Endodermal cell (in vitro differentiated cells): ENCODE data around the gene PROP1. TPM values are rescaled to one million over a fixed set of nuclear protein-coding genes. Genes with fewer than 3 reads are reported as not detected.
"Not testable (repeated sequence)": the region's sequence is repeated elsewhere in the genome, so short reads cannot be mapped to it uniquely, and the experiment has no call there.

Experiments used
- DNase-seq: peaks from one replicate; pipeline ENCODE4 v3.0.0-alpha.2; 2017
- H3K27ac ChIP-seq: 2 replicates; pipeline ENCODE4 v1.5.1; 2013; ENCODE audit warnings: mild to moderate bottlenecking, low read depth, low read length, moderate library complexity
- H3K27me3 ChIP-seq: 2 replicates; pipeline ENCODE4 v1.6.1; 2013; ENCODE audit warnings: mild to moderate bottlenecking, low read length, moderate library complexity; ENCODE audit not compliant: insufficient read depth, control insufficient read depth, poor library complexity, severe bottlenecking
- H3K36me3 ChIP-seq: 2 replicates; pipeline ENCODE4 v1.7.0; 2013; ENCODE audit warnings: mild to moderate bottlenecking, low read length, moderate library complexity; ENCODE audit not compliant: control insufficient read depth, insufficient read depth
- H3K4me1 ChIP-seq: one replicate; pipeline ENCODE4 v1.7.0; 2013; ENCODE audit warnings: low read length; ENCODE audit not compliant: control insufficient read depth, insufficient read depth
- H3K4me3 ChIP-seq: 2 replicates; pipeline ENCODE4 v1.5.1; 2013; ENCODE audit warnings: mild to moderate bottlenecking, low read length, moderate library complexity
- H3K9ac ChIP-seq: 2 replicates; pipeline ENCODE4 v1.6.1; 2013; ENCODE audit warnings: mild to moderate bottlenecking, low read length, moderate library complexity; ENCODE audit not compliant: poor library complexity, severe bottlenecking; ENCODE audit errors: extremely low read depth
- H3K9me3 ChIP-seq: 2 replicates; pipeline ENCODE4 v1.6.1; 2013; ENCODE audit warnings: mild to moderate bottlenecking, low read length, moderate library complexity; ENCODE audit not compliant: control insufficient read depth
- H3K27ac Mint-ChIP-seq: 2 replicates; pipeline ENCODE4 v1.8.0; 2020; ENCODE audit warnings: mixed read lengths
- H3K27me3 Mint-ChIP-seq: 2 replicates; pipeline ENCODE4 v1.8.0; 2021; ENCODE audit warnings: mild to moderate bottlenecking, mixed read lengths; ENCODE audit not compliant: insufficient read depth
- H3K36me3 Mint-ChIP-seq: 2 replicates; pipeline ENCODE4 v1.8.0; 2020; ENCODE audit warnings: low read depth, mixed read lengths
- H3K4me1 Mint-ChIP-seq: 2 replicates; pipeline ENCODE4 v1.8.0; 2020; ENCODE audit warnings: mixed read lengths
- H3K4me3 Mint-ChIP-seq: 2 replicates; pipeline ENCODE4 v1.8.0; 2020; ENCODE audit warnings: mild to moderate bottlenecking, moderate library complexity, mixed read lengths
- H3K9me3 Mint-ChIP-seq: 2 replicates; pipeline ENCODE4 v1.8.0; 2020; ENCODE audit warnings: mild to moderate bottlenecking, mixed read lengths
- CTCF ChIP-seq: fragments of 200-600 bp; sonication (generic); conservative IDR thresholded peaks from 2 replicates; pipeline ENCODE4 v1.5.0; 2021; ENCODE audit warnings: antibody characterized with exemption, mild to moderate bottlenecking
- WGBS, 2 experiments: methylation state at CpG; one replicate each; pipeline versions ENCODE4 v1.1.5 to v1.1.7; 2013; ENCODE audit warnings: missing lambda C conversion rate in 2 of 2, mixed read lengths in 1 of 2; ENCODE audit not compliant: insufficient coverage in 1 of 2, insufficient read length in 1 of 2; 5-methylcytosine and 5-hydroxymethylcytosine counted together
- total RNA-seq, 2 donors: library from RNA; stranded (reverse); fragmentation: NEBNext Ultra II Directional in 1 of 2; extraction: Animal tissue kit (Norgen Biotek cat#: 25700) in 1 of 2; gene quantifications; 2 replicates in 1 of 2; 3 replicates in 1 of 2; pipeline ENCODE4 v1.2.1, GENCODE V29; 2021

The PROP1 gene
- total RNA-seq, 2 donors from 2014 or later = not detected

DNA sequence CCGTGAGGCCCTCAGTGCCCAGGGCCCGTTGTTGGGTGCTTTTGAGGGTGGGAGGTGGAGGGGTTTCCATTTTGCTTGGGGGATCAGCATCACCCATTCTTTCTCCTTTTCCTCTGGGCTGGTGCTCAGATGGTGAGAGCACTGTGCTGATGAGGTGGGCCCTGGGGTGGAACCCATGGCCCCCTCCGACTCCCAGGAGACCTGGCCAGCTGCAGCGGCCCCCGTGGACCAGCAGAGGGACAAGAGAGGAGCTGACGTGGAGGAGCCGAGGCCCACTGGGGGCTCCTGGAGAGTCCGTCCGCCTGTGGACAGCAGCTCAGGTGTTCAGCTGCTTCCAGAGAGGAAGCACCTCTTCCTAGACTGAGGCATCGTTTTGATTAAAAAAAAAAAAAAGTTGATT lies 46.4 kb downstream of the PROP1 start:
- H3K4me1 Mint-ChIP-seq, H3K4me1 ChIP-seq, DNase-seq: not testable (repeated sequence)

DNA sequence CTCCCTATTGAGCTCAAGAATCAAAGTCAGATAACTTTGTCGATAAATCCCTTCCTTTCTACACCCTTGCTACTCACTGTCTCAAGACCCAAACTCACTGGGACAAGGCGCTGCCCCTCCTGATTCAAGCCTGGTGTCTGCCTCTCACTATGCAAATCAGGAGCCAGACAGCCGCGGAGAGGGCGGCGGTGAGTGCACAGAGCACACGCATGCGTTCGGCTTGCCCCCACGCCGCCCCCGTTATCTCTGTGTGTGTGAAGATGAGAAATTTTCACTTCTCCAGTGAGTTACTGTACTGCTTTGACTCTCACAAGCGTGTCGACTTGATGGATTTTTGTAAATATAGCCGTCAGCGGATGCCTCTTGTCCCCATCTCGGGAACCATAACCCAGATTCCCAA lies 47.0 kb downstream of the PROP1 start:
- not testable (repeated sequence) for H3K9ac ChIP-seq, H3K27me3 ChIP-seq, DNase-seq, H3K36me3 Mint-ChIP-seq, H3K4me3 Mint-ChIP-seq, H3K4me1 ChIP-seq, H3K27ac ChIP-seq, H3K4me3 ChIP-seq, H3K9me3 Mint-ChIP-seq, H3K9me3 ChIP-seq, H3K27ac Mint-ChIP-seq, H3K27me3 Mint-ChIP-seq, H3K36me3 ChIP-seq, H3K4me1 Mint-ChIP-seq
- 92% methylated on average over 6 of the region's 17 CpGs; no CpG with 5 or more reads in 1 of the 2 experiments for WGBS, 2 experiments

More for the DNA sequence above, 46.4 kb downstream of the PROP1 start:
- H3K9ac ChIP-seq, H3K27ac ChIP-seq, H3K27me3 Mint-ChIP-seq, H3K4me3 ChIP-seq, H3K4me3 Mint-ChIP-seq, H3K27me3 ChIP-seq, H3K9me3 Mint-ChIP-seq, H3K9me3 ChIP-seq, H3K36me3 Mint-ChIP-seq, H3K36me3 ChIP-seq, H3K27ac Mint-ChIP-seq: not testable (repeated sequence)
- TF ChIP-seq CTCF = peak; percentile 46
- WGBS, 2 experiments = 85% methylated on average over 2 of the region's 10 CpGs; no CpG with 5 or more reads in 1 of the 2 experiments

DNA sequence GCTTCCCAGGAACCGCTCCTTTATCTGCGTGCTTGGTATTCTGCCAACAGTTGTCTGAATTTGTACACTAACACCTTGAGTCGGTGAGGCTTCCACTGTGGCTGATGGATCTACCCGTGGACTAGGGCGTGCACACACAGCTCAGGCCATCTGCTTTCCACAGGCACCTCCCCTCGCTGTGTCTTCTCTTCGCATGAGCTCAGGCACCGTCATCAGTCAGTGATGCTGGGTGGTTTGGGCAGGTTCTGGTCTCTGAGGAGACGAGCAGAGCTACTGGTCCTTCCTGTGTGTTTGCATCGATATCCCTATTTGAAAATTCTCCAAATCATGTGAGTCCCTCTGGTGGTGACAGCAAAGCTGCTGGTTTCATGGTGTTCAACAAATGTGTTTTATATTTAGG lies 48.1 kb downstream of the PROP1 start:
- not testable (repeated sequence) for H3K4me1 Mint-ChIP-seq, H3K4me3 Mint-ChIP-seq, H3K4me1 ChIP-seq, DNase-seq, H3K9me3 ChIP-seq, H3K36me3 ChIP-seq, H3K27me3 Mint-ChIP-seq, H3K27ac ChIP-seq, H3K9ac ChIP-seq, H3K27ac Mint-ChIP-seq, H3K27me3 ChIP-seq, H3K9me3 Mint-ChIP-seq, H3K36me3 Mint-ChIP-seq, H3K4me3 ChIP-seq
- WGBS, 2 experiments = 93 to 97% methylated on average over 6 to 10 of the region's 10 CpGs

GRCh38 chr5:177945601-177946283 lies 50.3 kb downstream of the PROP1 start:
- H3K9ac ChIP-seq, H3K9me3 ChIP-seq, H3K27me3 Mint-ChIP-seq, H3K4me3 Mint-ChIP-seq, H3K9me3 Mint-ChIP-seq, H3K36me3 Mint-ChIP-seq, H3K4me1 Mint-ChIP-seq, H3K27me3 ChIP-seq, H3K4me3 ChIP-seq, H3K4me1 ChIP-seq, H3K27ac ChIP-seq, H3K27ac Mint-ChIP-seq, H3K36me3 ChIP-seq, DNase-seq: not testable (repeated sequence)
- WGBS, 2 experiments = 94% methylated on average over 6 of the region's 12 CpGs; no CpG with 5 or more reads in 1 of the 2 experiments

GRCh38 chr5:177945145-177945544 lies 50.9 kb downstream of the PROP1 start:
- WGBS, 2 experiments = 93 to 100% methylated on average over 1 to 13 of the region's 13 CpGs
- not testable (repeated sequence) for H3K27ac Mint-ChIP-seq, H3K27me3 Mint-ChIP-seq, H3K9ac ChIP-seq, H3K9me3 ChIP-seq, H3K36me3 ChIP-seq, H3K4me1 ChIP-seq, H3K27ac ChIP-seq, H3K4me1 Mint-ChIP-seq, H3K4me3 Mint-ChIP-seq, H3K9me3 Mint-ChIP-seq, H3K4me3 ChIP-seq, H3K36me3 Mint-ChIP-seq, H3K27me3 ChIP-seq
- DNase-seq = peak; percentile 13

- not testable (repeated sequence) for H3K4me1 Mint-ChIP-seq, H3K9me3 Mint-ChIP-seq, H3K4me1 ChIP-seq, H3K9ac ChIP-seq, H3K27me3 Mint-ChIP-seq, H3K4me3 Mint-ChIP-seq, H3K27me3 ChIP-seq, H3K9me3 ChIP-seq, H3K27ac ChIP-seq, H3K36me3 Mint-ChIP-seq, H3K36me3 ChIP-seq, H3K27ac Mint-ChIP-seq, H3K4me3 ChIP-seq
- DNase-seq = peak; percentile 18
- 5 to 12% methylated on average over 4 to 29 of the region's 66 CpGs for WGBS, 2 experiments
These were observed 52.0 kb downstream of the PROP1 start for GRCh38 chr5:177943805-177944736.
